ENCODE data around the gene WDFY2. TPM values are rescaled to one million over a fixed set of nuclear protein-coding genes. Genes with fewer than 3 reads are reported as not detected.

WDFY2 gene
- total and polyA plus RNA-seq, 10 of the 15 experiments (the other 5 are each of a cell fraction or from before 2014, with no cell fraction given) = 2.1 to 13.0 (median 8.1) TPM

DNA sequence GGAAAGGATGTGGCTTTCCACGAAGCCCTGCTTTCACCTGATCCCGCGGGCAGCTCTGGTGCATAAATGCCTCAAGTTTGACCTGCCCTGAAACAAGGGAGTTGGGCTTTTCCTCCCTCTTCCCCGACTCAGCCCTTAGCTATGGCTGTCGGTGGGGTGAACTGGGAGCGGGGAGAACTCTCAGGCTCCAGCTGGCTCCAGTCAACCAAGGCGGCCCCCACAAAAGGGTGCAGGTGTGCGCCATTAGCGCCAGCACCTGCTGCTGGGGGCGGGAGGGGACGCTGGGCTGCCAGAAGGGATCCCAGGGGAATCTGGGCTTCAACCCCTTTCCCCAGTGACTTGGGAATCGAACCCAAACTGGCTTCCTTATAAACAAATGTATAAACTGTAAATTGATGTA lies 226.8 kb downstream of the WDFY2 start:
- in situ Hi-C loops (cut with MboI) = no loop called here

DNA sequence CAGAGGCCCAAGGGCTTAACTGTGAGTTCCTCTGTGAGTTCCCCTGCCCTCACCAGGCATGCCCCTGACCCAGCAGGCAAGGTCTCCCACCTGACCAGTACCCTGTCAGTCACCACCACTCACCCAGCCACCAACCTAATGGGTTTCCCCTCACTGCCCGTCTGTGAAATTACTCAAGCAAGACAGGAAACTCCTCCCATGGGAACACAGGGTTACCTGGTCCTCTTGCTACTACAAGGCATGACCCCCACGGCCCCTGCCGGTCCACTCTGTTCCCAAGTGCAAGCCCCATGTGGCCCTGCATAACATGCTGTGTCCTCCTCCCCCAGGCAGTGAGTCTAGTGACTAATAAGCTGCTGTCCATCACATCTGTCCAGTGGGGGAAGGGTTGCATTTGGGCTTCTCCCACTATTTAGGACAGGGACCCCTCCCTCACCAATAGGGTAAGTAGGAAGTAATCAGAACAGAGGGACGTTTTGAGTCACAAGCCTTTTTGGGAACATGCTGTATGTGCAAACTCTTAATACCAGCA lies 227.7 kb downstream of the WDFY2 start:
- H2AFZ ChIP-seq (ENCODE audit: control insufficient read depth, low read depth, low read length) = peak overlapping the region; percentile 9
- no peaks in the 10 kb centered on the region for H3K36me3 ChIP-seq (ENCODE audit: control insufficient read depth in 2 of 2, insufficient read depth in 2 of 2, low read length in 1 of 2)
- no peaks in the 10 kb centered on the region for H4K20me1 ChIP-seq (ENCODE audit: control insufficient read depth, insufficient read depth)
- H3K4me2 ChIP-seq (ENCODE audit: control insufficient read depth, insufficient read depth) = no peak overlapping the region
- ChIA-PET CTCF (interaction anchor here (0.9 to 5.0 kb wide), 7 partner anchors 9 to 316 kb away, joined by 3 to 180 read pairs (median 33); partner anchors contain the start of genes NEK5 and TMEM272), RAD21 (ENCODE audit: unreplicated experiment) (interaction anchor here (0.8 to 6.5 kb wide), 4 partner anchors 11 to 47 kb away, joined by 3 to 75 read pairs (median 32); no protein-coding TSS in a partner anchor), SMC1A (ENCODE audit: uncharacterized antibody, unreplicated experiment) (interaction anchor here (1.0 to 5.0 kb wide), 8 partner anchors 10 to 357 kb away, joined by 3 to 85 read pairs (median 18); partner anchors contain the start of gene NEK5), POLR2A (interaction anchor here (0.9 to 1.3 kb wide), 3 partner anchors 10 to 22 kb away, joined by 3 to 6 read pairs (median 5); no protein-coding TSS in a partner anchor)
- no peak for FAIRE-seq
- no peak overlapping the region; the same call in 1 of the 2 replicates for H3K9ac ChIP-seq (ENCODE audit: control insufficient read depth, insufficient read depth, low read length)
- intact Hi-C loops (cut with micrococcal nuclease; ENCODE audit: unreplicated experiment) = loop anchor here (10.0 kb wide), 1 partner anchor 643 kb away; the partner anchor contains the start of genes CKAP2 and VPS36
- no peak overlapping the region for H3K4me3 ChIP-seq
- no peak overlapping the region for H3K27ac ChIP-seq (ENCODE audit: control insufficient read depth, insufficient read depth)
- ATAC-seq = peak; percentile 85
- 18% methylated on average over 4 of the region's 4 CpGs for WGBS (ENCODE audit: insufficient coverage, insufficient replicate concordance, low lambda C conversion rate, missing lambda C conversion rate)
- DNase-seq (ENCODE audit: low read depth, low spot score) = no peak
- no peaks in the 10 kb centered on the region for H3K9me3 ChIP-seq (replicated peaks; ENCODE audit: control insufficient read depth, insufficient read depth, low read length)
- peaks cover 19% of the 10 kb centered on the region for H3K4me1 ChIP-seq (ENCODE audit: control insufficient read depth, insufficient read depth, low read length)
- H3K79me2 ChIP-seq (ENCODE audit: control insufficient read depth, insufficient read depth, low read length) = no peaks in the 10 kb centered on the region
- BruUV-seq (replicated peaks) = no TSS peak
- H3K27me3 ChIP-seq (replicated peaks in 1 of 2; ENCODE audit: control insufficient read depth in 2 of 2, insufficient read depth in 2 of 2, low read length in 1 of 2) = no peaks in the 10 kb centered on the region
- in situ Hi-C loops (cut with MboI) = no loop called here
- TF ChIP-seq, protein P1, sequence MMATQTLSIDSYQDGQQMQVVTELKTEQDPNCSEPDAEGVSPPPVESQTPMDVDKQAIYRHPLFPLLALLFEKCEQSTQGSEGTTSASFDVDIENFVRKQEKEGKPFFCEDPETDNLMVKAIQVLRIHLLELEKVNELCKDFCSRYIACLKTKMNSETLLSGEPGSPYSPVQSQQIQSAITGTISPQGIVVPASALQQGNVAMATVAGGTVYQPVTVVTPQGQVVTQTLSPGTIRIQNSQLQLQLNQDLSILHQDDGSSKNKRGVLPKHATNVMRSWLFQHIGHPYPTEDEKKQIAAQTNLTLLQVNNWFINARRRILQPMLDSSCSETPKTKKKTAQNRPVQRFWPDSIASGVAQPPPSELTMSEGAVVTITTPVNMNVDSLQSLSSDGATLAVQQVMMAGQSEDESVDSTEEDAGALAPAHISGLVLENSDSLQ (IDR thresholded peaks at IDR 0.05) = peak; percentile 93
- TF ChIP-seq IKZF2 (IDR thresholded peaks at IDR 0.05) = peak in 1 of 2 experiments; percentile 54; a peak in 2 of 4 replicates
- 0 out of 2 replicates have a peak, but pooled peaks have one; percentile 17 for TF ChIP-seq HDGF (IDR thresholded peaks at IDR 0.05)
- TF ChIP-seq MTA2 (IDR thresholded peaks at IDR 0.05; ENCODE audit: low read depth) = peak; percentile 25; the same call in 1 of the 2 replicates
- peak; percentile 68 for TF ChIP-seq RELA (IDR thresholded peaks at IDR 0.05; ENCODE audit: borderline replicate concordance, partially characterized antibody)
- TF ChIP-seq ZNF622 (IDR thresholded peaks at IDR 0.05) = no peak
- no peak for TF ChIP-seq EP300 (IDR thresholded peaks at IDR 0.05; ENCODE audit: borderline replicate concordance in 1 of 2, control insufficient read depth in 1 of 2, low read depth in 2 of 2, low read length in 2 of 2)
- TF ChIP-seq, protein P2, sequence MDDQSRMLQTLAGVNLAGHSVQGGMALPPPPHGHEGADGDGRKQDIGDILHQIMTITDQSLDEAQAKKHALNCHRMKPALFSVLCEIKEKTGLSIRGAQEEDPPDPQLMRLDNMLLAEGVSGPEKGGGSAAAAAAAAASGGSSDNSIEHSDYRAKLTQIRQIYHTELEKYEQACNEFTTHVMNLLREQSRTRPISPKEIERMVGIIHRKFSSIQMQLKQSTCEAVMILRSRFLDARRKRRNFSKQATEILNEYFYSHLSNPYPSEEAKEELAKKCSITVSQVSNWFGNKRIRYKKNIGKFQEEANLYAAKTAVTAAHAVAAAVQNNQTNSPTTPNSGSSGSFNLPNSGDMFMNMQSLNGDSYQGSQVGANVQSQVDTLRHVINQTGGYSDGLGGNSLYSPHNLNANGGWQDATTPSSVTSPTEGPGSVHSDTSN (IDR thresholded peaks at IDR 0.05; ENCODE audit: insufficient replicate concordance, low read depth, low read length) = peak; percentile 58
- TF ChIP-seq MEF2B (IDR thresholded peaks at IDR 0.05; ENCODE audit: partially characterized antibody, poor library complexity, severe bottlenecking) = peak; percentile 60
- peak; percentile 70; the same call in 1 of the 2 replicates for TF ChIP-seq PAX5 (IDR thresholded peaks at IDR 0.05; ENCODE audit: borderline replicate concordance, low read depth, low read length)
- TF ChIP-seq ZBED1 (IDR thresholded peaks at IDR 0.05; ENCODE audit: borderline replicate concordance) = no peak

More for the DNA sequence above, 226.8 kb downstream of the WDFY2 start:
- Histone ChIP-seq H2AFZ (ENCODE audit: control insufficient read depth, low read depth, low read length) (no peak overlapping the region), H3K4me3 (no peak overlapping the region), H3K79me2 (ENCODE audit: control insufficient read depth, insufficient read depth, low read length) (no peaks in the 10 kb centered on the region), H4K20me1 (ENCODE audit: control insufficient read depth, insufficient read depth) (no peaks in the 10 kb centered on the region), H3K27me3 (replicated peaks in 1 of 2; ENCODE audit: control insufficient read depth in 2 of 2, insufficient read depth in 2 of 2, low read length in 1 of 2) (no peaks in the 10 kb centered on the region), H3K4me1 (ENCODE audit: control insufficient read depth, insufficient read depth, low read length) (peaks cover 19% of the 10 kb centered on the region), H3K9ac (ENCODE audit: control insufficient read depth, insufficient read depth, low read length) (no peak overlapping the region), H3K36me3 (ENCODE audit: control insufficient read depth in 2 of 2, insufficient read depth in 2 of 2, low read length in 1 of 2) (no peaks in the 10 kb centered on the region), H3K27ac (ENCODE audit: control insufficient read depth, insufficient read depth) (no peak overlapping the region), H3K9me3 (replicated peaks; ENCODE audit: control insufficient read depth, insufficient read depth, low read length) (no peaks in the 10 kb centered on the region), H3K4me2 (ENCODE audit: control insufficient read depth, insufficient read depth) (no peak overlapping the region; the same call in 1 of the 2 replicates)
- FAIRE-seq (no peak), DNase-seq (ENCODE audit: low read depth, low spot score) (no peak), ATAC-seq (no peak)
- intact Hi-C loops (cut with micrococcal nuclease; ENCODE audit: unreplicated experiment) = loop anchor here (10.0 kb wide), 1 partner anchor 644 kb away; the partner anchor contains the start of genes CKAP2 and VPS36
- 63% methylated on average over 12 of the region's 12 CpGs for WGBS (ENCODE audit: insufficient coverage, insufficient replicate concordance, low lambda C conversion rate, missing lambda C conversion rate)
- ChIA-PET CTCF (interaction anchor here (0.6 to 2.5 kb wide), 6 partner anchors 10 to 316 kb away, joined by 3 to 9 read pairs (median 4); partner anchors contain the start of gene TMEM272), SMC1A (ENCODE audit: uncharacterized antibody, unreplicated experiment) (interaction anchor here (1.0 to 2.3 kb wide), 6 partner anchors 9 to 316 kb away, joined by 3 to 9 read pairs (median 4); no protein-coding TSS in a partner anchor), POLR2A (interaction anchor here (1.4 kb wide), 1 partner anchor 17 kb away, joined by 5 read pairs; no protein-coding TSS in a partner anchor), RAD21 (ENCODE audit: unreplicated experiment) (interaction anchor here (6.5 kb wide), 1 partner anchor 12 kb away, joined by 59 read pairs; no protein-coding TSS in a partner anchor)
- no TSS peak for BruUV-seq (replicated peaks)
- TF ChIP-seq TCF12 (IDR thresholded peaks at IDR 0.05; ENCODE audit: low read depth, low read length) = peak; percentile 76
- TF ChIP-seq SIX5 (IDR thresholded peaks at IDR 0.05; ENCODE audit: low read depth, low read length, severe bottlenecking) = no peak
- no peak for TF ChIP-seq ZZZ3 (IDR thresholded peaks at IDR 0.05; ENCODE audit: control insufficient read depth, insufficient read length, low read depth)
- no peak for TF ChIP-seq NFIC (IDR thresholded peaks at IDR 0.05; ENCODE audit: low read depth, low read length)
- no peak for TF ChIP-seq STAT1 (conservative IDR thresholded peaks at IDR 0.05)
- TF ChIP-seq ZBED1 (IDR thresholded peaks at IDR 0.05; ENCODE audit: borderline replicate concordance) = no peak

Measured in GM12878 (cell line).